Osteocyte (in vitro differentiated cells): ENCODE measurements around the gene KLHDC3. TPM values are rescaled to one million over a fixed set of nuclear protein-coding genes. Genes with fewer than 3 reads are reported as not detected.
A peak's percentile ranks its signal among the peaks of the same experiment; 100 is the strongest.

ENCODE experiments used
- DNase-seq: peaks from one replicate; pipeline ENCODE4 v3.0.0; 2021; ENCODE audit warnings: mixed read lengths; ENCODE audit not compliant: unreplicated experiment; ENCODE audit errors: extremely low spot score
- H3K27ac Mint-ChIP-seq: one replicate; pipeline ENCODE4 v1.8.0; 2021; ENCODE audit warnings: mild to moderate bottlenecking, mixed read lengths; ENCODE audit not compliant: unreplicated experiment
- H3K27me3 Mint-ChIP-seq: one replicate; pipeline ENCODE4 v1.8.0; 2021; ENCODE audit warnings: mixed read lengths; ENCODE audit not compliant: unreplicated experiment
- H3K36me3 Mint-ChIP-seq: one replicate; pipeline ENCODE4 v1.8.0; 2021; ENCODE audit warnings: mixed read lengths; ENCODE audit not compliant: unreplicated experiment
- H3K4me1 Mint-ChIP-seq: one replicate; pipeline ENCODE4 v1.8.0; 2021; ENCODE audit warnings: mixed read lengths; ENCODE audit not compliant: unreplicated experiment
- H3K4me3 Mint-ChIP-seq: one replicate; pipeline ENCODE4 v1.8.0; 2021; ENCODE audit warnings: mild to moderate bottlenecking, moderate library complexity, mixed read lengths; ENCODE audit not compliant: unreplicated experiment
- H3K9me3 Mint-ChIP-seq: one replicate; pipeline ENCODE4 v1.8.0; 2021; ENCODE audit warnings: mixed read lengths; ENCODE audit not compliant: unreplicated experiment
- long read RNA-seq: library from polyadenylated mRNA; unstranded; transcript quantifications from one replicate; pipeline ENCODE4 v2.0.0, GENCODE V29; 2021
- total RNA-seq: library from RNA; stranded (reverse); gene quantifications from 2 replicates; pipeline ENCODE4 v1.2.1, GENCODE V29; 2021
- TF ChIP-seq, protein P1 (sequence below): fragments of 200-600 bp; sonication (generic); IDR thresholded peaks from 2 replicates; pipeline ENCODE4 v1.5.0; 2021; ENCODE audit warnings: antibody characterized with exemption, mild to moderate bottlenecking, moderate library complexity

KLHDC3 gene, protein sequence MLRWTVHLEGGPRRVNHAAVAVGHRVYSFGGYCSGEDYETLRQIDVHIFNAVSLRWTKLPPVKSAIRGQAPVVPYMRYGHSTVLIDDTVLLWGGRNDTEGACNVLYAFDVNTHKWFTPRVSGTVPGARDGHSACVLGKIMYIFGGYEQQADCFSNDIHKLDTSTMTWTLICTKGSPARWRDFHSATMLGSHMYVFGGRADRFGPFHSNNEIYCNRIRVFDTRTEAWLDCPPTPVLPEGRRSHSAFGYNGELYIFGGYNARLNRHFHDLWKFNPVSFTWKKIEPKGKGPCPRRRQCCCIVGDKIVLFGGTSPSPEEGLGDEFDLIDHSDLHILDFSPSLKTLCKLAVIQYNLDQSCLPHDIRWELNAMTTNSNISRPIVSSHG
- total RNA-seq, result 112 and 114 TPM in 2 replicates
- long read RNA-seq, transcript KLHDC3-202 (11 exons, 1,909 nt), result major isoform, 175 of 193 reads
- long read RNA-seq, partial matches to known transcripts, result 9 of 193 reads
- long read RNA-seq, other reads (novel, unspliced or antisense), result 8 of 193 reads

DNA sequence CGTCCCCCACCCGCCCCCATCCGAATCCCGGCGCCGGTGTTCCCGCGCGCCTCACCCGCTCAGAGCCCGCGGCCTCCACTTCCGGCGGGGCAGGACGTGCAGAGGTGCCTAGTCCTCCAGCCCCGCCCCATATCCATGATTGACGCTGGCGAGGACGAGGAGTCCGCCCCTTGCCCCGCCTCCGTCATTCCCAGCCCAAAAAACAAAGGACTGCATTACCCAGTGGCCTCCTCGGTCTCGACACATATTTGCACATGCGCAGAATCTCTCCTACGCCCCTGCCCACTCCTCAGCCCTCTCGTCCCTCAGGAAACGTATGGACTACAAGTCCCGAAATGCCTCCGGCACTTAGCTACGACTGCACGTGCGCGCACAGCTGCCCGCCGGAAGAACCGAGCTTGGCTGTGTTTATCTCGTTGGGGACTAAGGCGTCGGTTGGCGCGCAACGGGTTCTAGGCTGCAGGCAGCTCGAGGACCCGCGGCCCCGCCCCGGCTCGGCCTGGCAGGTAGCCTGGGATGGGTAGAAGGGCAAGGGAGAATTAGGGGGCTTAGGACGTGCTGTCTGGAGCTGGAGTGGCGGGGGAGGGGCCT lies at the start of gene KLHDC3, which contains the start of gene MEA1:
KLHDC3 (plus strand) TSS at position 407 of the 591 bp plus-strand sequence. CDS start 2,944 bp downstream, outside the sequence.
MEA1 (minus strand) TSS at position 104 of the 591 bp plus-strand sequence. CDS start 133 bp downstream, outside the sequence.
- TF ChIP-seq, protein P1, sequence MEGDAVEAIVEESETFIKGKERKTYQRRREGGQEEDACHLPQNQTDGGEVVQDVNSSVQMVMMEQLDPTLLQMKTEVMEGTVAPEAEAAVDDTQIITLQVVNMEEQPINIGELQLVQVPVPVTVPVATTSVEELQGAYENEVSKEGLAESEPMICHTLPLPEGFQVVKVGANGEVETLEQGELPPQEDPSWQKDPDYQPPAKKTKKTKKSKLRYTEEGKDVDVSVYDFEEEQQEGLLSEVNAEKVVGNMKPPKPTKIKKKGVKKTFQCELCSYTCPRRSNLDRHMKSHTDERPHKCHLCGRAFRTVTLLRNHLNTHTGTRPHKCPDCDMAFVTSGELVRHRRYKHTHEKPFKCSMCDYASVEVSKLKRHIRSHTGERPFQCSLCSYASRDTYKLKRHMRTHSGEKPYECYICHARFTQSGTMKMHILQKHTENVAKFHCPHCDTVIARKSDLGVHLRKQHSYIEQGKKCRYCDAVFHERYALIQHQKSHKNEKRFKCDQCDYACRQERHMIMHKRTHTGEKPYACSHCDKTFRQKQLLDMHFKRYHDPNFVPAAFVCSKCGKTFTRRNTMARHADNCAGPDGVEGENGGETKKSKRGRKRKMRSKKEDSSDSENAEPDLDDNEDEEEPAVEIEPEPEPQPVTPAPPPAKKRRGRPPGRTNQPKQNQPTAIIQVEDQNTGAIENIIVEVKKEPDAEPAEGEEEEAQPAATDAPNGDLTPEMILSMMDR, result no peak
- H3K27ac Mint-ChIP-seq, result peak within 1 kb of the TSS; percentile 92
- H3K4me3 Mint-ChIP-seq, result peak within 1 kb of the TSS; percentile 98
- no peaks in the 10 kb centered on the region for H3K9me3 Mint-ChIP-seq
- H3K4me1 Mint-ChIP-seq, result peaks cover 44% of the 10 kb centered on the region
- peaks cover 29% of the 10 kb centered on the region for H3K36me3 Mint-ChIP-seq
- DNase-seq, result peak; percentile 100
- no peaks in the 10 kb centered on the region for H3K27me3 Mint-ChIP-seq

DNA sequence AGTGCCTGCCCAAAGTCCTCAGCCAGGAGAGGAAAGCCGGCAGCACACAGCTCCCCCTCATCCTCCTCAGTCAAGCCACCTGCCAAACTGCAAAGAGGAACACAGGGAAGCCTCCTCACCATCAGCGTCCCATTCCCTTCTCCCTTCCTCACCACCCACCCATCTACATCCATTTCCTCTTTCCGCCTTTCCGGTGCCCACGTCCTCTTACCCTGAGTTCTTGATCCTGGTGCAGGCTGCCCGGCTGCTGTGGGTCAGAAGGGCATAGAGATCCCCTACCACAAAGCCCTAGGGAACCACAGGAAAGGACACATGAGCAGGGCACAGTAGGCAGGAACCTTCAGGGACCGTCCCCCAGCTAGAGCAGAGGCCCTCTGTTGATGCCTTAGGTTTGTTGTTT lies 47.5 kb upstream of the KLHDC3 start:
- no peaks in the 10 kb centered on the region for H3K9me3 Mint-ChIP-seq
- H3K27me3 Mint-ChIP-seq, result no peaks in the 10 kb centered on the region
- no peak overlapping the region for H3K4me3 Mint-ChIP-seq
- no peak overlapping the region for H3K27ac Mint-ChIP-seq
- H3K4me1 Mint-ChIP-seq, result no peaks in the 10 kb centered on the region
- no peak for DNase-seq
- H3K36me3 Mint-ChIP-seq, result peaks cover 23% of the 10 kb centered on the region
- TF ChIP-seq, protein P1, result no peak

DNA sequence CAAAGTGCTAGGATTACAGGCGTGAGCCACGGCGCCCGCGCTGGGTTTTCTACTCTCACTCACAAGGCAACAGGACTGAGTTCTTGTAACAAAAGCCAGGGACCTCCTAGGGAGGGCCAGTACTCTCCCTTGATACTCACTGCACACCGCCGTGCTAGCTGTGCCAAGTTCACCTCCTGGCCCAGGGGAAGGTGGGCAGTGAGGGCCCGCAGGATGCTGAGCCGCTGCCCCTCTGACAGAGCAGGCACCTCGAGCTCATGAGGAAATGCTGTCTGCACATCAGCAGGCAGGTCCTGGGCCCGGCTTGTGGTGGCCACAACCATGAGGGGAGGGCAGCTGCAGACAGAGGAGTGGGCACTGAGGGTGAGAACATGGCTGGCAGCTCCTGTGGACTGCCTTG lies 46.8 kb upstream of the KLHDC3 start:
- H3K4me3 Mint-ChIP-seq, result no peak overlapping the region
- no peaks in the 10 kb centered on the region for H3K4me1 Mint-ChIP-seq
- no peak for DNase-seq
- TF ChIP-seq, protein P1, result no peak
- H3K27me3 Mint-ChIP-seq, result no peaks in the 10 kb centered on the region
- peaks cover 24% of the 10 kb centered on the region for H3K36me3 Mint-ChIP-seq
- H3K9me3 Mint-ChIP-seq, result no peaks in the 10 kb centered on the region
- H3K27ac Mint-ChIP-seq, result no peak overlapping the region

DNA sequence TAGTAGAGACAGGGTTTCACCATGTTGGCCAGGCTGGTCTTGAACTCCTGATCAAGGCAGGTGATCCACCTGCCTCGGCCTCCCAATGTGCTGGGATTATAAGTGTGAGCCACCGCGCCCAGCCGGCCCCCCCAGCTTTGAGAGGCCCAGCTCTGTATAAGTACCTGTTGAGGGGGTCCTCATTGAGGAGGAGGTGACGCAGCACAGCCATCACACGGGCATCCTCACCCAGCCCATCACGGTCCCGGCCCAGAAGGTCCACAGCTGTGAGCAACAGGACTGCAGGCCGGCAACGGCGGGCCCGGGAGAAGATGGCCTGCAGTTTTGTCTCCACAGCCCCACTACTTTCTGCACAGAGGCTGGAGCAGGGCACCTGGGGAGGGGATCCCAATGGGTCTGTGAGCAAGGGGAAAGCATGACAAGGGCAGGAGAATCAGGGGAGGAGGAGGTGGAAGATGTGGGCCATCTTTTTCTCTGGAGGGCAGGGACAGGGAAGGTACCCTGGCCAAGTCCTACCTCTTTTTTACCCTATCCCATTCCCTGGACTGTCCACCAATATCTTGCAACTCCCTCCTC lies 45.8 kb upstream of the KLHDC3 start:
- peaks cover 18% of the 10 kb centered on the region for H3K36me3 Mint-ChIP-seq
- no peaks in the 10 kb centered on the region for H3K27me3 Mint-ChIP-seq
- TF ChIP-seq, protein P1, result no peak
- H3K9me3 Mint-ChIP-seq, result no peaks in the 10 kb centered on the region
- no peak for DNase-seq
- H3K27ac Mint-ChIP-seq, result no peak overlapping the region
- H3K4me1 Mint-ChIP-seq, result no peaks in the 10 kb centered on the region
- no peak overlapping the region for H3K4me3 Mint-ChIP-seq

DNA sequence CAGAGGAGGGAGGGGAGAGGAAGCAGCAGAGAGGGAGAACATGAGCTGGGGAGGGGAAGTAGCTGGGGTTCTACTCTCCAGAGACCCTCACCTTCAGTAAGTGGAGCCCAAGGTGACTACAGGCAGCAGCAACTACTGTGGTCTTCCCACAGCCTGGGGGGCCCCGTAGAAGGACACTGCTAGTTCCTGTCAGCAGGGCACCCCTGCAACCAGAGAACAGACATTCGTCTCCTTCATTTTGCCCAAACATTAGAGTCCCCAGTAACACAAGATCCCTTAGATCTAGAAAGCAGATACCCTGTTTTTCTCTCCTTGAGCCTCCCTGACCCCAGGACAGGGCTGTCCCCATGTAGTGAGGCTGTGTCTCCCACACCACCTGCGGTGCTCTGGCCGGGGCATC lies 45.3 kb upstream of the KLHDC3 start:
- Mint-ChIP-seq H3K27me3 (no peaks in the 10 kb centered on the region), H3K36me3 (peaks cover 18% of the 10 kb centered on the region), H3K4me1 (no peaks in the 10 kb centered on the region), H3K4me3 (no peak overlapping the region), H3K9me3 (no peaks in the 10 kb centered on the region), H3K27ac (no peak overlapping the region)
- no peak for DNase-seq
- TF ChIP-seq, protein P1, result no peak
